ENCODE results near the gene CALM3. TPM values are rescaled to one million over a fixed set of nuclear protein-coding genes. Genes with fewer than 3 reads are reported as not detected.

CALM3 gene
- total RNA-seq, 1 experiment from 2014 or later = 213 TPM

- no peak for DNase-seq (ENCODE audit: low read depth)
Measured at GRCh38 chr19:46635920-46636761, 35.0 kb downstream of the CALM3 start, which contains the start of gene GNG8. Gene GNG8 (minus strand): TSS chr19:46636202. CDS start chr19:46634682, 1,520 bp downstream.

GRCh38 chr19:46637224-46637623 is 36.1 kb downstream of the CALM3 start:
- DNase-seq (ENCODE audit: low read depth) = no peak

- peak; percentile 58 for DNase-seq (ENCODE audit: low read depth)
Measured at GRCh38 chr19:46639358-46640182, 38.4 kb downstream of the CALM3 start.

GRCh38 chr19:46640656-46641055 is 39.5 kb downstream of the CALM3 start:
- no peak for DNase-seq (ENCODE audit: low read depth)

- no peak for DNase-seq (ENCODE audit: low read depth)
Measured at GRCh38 chr19:46644720-46645119, 43.6 kb downstream of the CALM3 start.

- peak; percentile 51 for DNase-seq (ENCODE audit: low read depth)
Measured at GRCh38 chr19:46646402-46646801, 45.3 kb downstream of the CALM3 start.

- DNase-seq (ENCODE audit: low read depth) = no peak
Measured at GRCh38 chr19:46648060-46648960, 47.2 kb downstream of the CALM3 start.

- no peak for DNase-seq (ENCODE audit: low read depth)
Measured at GRCh38 chr19:46648961-46649960, 48.1 kb downstream of the CALM3 start.

- DNase-seq (ENCODE audit: low read depth) = no peak
Measured at GRCh38 chr19:46650445-46650844, 49.3 kb downstream of the CALM3 start.

GRCh38 chr19:46654621-46655152 is 53.6 kb downstream of the CALM3 start:
- no peak for DNase-seq (ENCODE audit: low read depth)

GRCh38 chr19:46656541-46656940 is 55.4 kb downstream of the CALM3 start:
- no peak for DNase-seq (ENCODE audit: low read depth)

- no peak for DNase-seq (ENCODE audit: low read depth)
Measured at GRCh38 chr19:46659151-46660007, 58.2 kb downstream of the CALM3 start.

- no peak for DNase-seq (ENCODE audit: low read depth)
Measured at GRCh38 chr19:46660008-46660517, 58.9 kb downstream of the CALM3 start.

Other genes starting within 250 kb of the CALM3 start
- not detected in 2 replicates for gene CCDC8, start 187.8 kb upstream of the CALM3 start, total RNA-seq (2014; rRNA removed; shearing (Covaris generic))
- not detected in 2 replicates for gene PNMA8C, start 172.4 kb upstream of the CALM3 start, total RNA-seq (2014; rRNA removed; shearing (Covaris generic))
- not detected in 2 replicates for gene PNMA8A, start 129.8 kb upstream of the CALM3 start, total RNA-seq (2014; rRNA removed; shearing (Covaris generic))
- not detected in 2 replicates for gene PNMA8B, start 105.5 kb upstream of the CALM3 start, total RNA-seq (2014; rRNA removed; shearing (Covaris generic))
- 1.7 and 1.8 TPM in 2 replicates for gene PTGIR, start 23.8 kb downstream of the CALM3 start, total RNA-seq (2014; rRNA removed; shearing (Covaris generic))
- gene GNG8, start 34.9 kb downstream of the CALM3 start, total RNA-seq (2014; rRNA removed; shearing (Covaris generic)) = not detected in 2 replicates
- gene DACT3, start 59.9 kb downstream of the CALM3 start, total RNA-seq (2014; rRNA removed; shearing (Covaris generic)) = 0.60 and 1.1 TPM in 2 replicates
- gene PRKD2, start 115.8 kb downstream of the CALM3 start, total RNA-seq (2014; rRNA removed; shearing (Covaris generic)) = 13.3 and 19.1 TPM in 2 replicates
- 20.2 and 21.7 TPM in 2 replicates for gene FKRP, start 144.7 kb downstream of the CALM3 start, total RNA-seq (2014; rRNA removed; shearing (Covaris generic))
- gene STRN4, start 145.1 kb downstream of the CALM3 start, total RNA-seq (2014; rRNA removed; shearing (Covaris generic)) = 77.2 and 89.3 TPM in 2 replicates
- gene SLC1A5, start 187.3 kb downstream of the CALM3 start, total RNA-seq (2014; rRNA removed; shearing (Covaris generic)) = 215 and 227 TPM in 2 replicates
- 874 and 885 TPM in 2 replicates for gene AP2S1, start 249.5 kb downstream of the CALM3 start, total RNA-seq (2014; rRNA removed; shearing (Covaris generic))